Colonic mucosa (tissue), 4 donors: ENCODE measurements around the gene RYR1. TPM values are rescaled to one million over a fixed set of nuclear protein-coding genes. Genes with fewer than 3 reads are reported as not detected.
A peak's percentile ranks its signal among the peaks of the same experiment; 100 is the strongest.

ENCODE experiments used
- DNase-seq: peaks from one replicate; pipeline ENCODE4 v3.0.0-alpha.2; 2020
- H3K27ac ChIP-seq: fragments of 200-600 bp; one replicate; pipeline ENCODE4 v1.8.0; 2021
- H3K27me3 ChIP-seq: fragments of 200-600 bp; one replicate; pipeline ENCODE4 v1.8.0; 2021
- H3K36me3 ChIP-seq: fragments of 200-600 bp; one replicate; pipeline ENCODE4 v1.8.0; 2021
- H3K4me1 ChIP-seq: fragments of 200-600 bp; one replicate; pipeline ENCODE4 v1.8.0; 2021; ENCODE audit warnings: mild to moderate bottlenecking
- H3K4me3 ChIP-seq: fragments of 200-600 bp; one replicate; pipeline ENCODE4 v1.8.0; 2021
- H3K9ac ChIP-seq, 2 donors: one replicate each; pipeline ENCODE4 v1.7.0; 2013; ENCODE audit warnings: control low read depth in 2 of 2, low read depth in 2 of 2, low read length in 2 of 2
- H3K9me3 ChIP-seq: fragments of 200-600 bp; one replicate; pipeline ENCODE4 v1.8.0; 2021
- CTCF ChIP-seq: fragments of 200-600 bp; IDR thresholded peaks from one replicate; pipeline ENCODE4 v1.8.0; 2022; ENCODE audit warnings: antibody characterized with exemption, mild to moderate bottlenecking
- intact Hi-C: fragments of 100-400 bp; cut with DNase I; formaldehyde crosslinking; loops from one replicate; pipeline ENCODE4 v1.14.1; 2022
- total RNA-seq, 2 donors: library from RNA; stranded (reverse); fragmentation: NEBNext Ultra II Directional in 1 of 2; extraction: Animal tissue kit (Norgen Biotek cat#: 25700) in 1 of 2; gene quantifications; one replicate each; pipeline ENCODE4 v1.2.1, GENCODE V29; 2021
- donor health status: healthy.
- donor health status: DM: no; HTN: no; CAD: no.
- donor health status: DM: no; HTN: no; CAD: no.

RYR1 gene
- total RNA-seq, 2 donors from 2014 or later, result 0.64 to 0.89 TPM

- H3K27ac ChIP-seq, result no peak overlapping the region
- intact Hi-C loops, result no loop called here
- no peak overlapping the region for H3K4me3 ChIP-seq
- H3K27me3 ChIP-seq, result no peaks in the 10 kb centered on the region
- no peaks in the 10 kb centered on the region for H3K36me3 ChIP-seq
- no peak overlapping the region for H3K9ac ChIP-seq
- no peak for TF ChIP-seq CTCF
- DNase-seq, result no peak
- no peaks in the 10 kb centered on the region for H3K9me3 ChIP-seq
- H3K4me1 ChIP-seq, result no peaks in the 10 kb centered on the region
These were observed 105.5 kb downstream of the RYR1 start for GRCh38 chr19:38538793-38539528.

- Histone ChIP-seq H3K4me1 (no peaks in the 10 kb centered on the region), H3K9ac (no peak overlapping the region), H3K27me3 (no peaks in the 10 kb centered on the region), H3K36me3 (no peaks in the 10 kb centered on the region), H3K4me3 (no peak overlapping the region), H3K9me3 (no peaks in the 10 kb centered on the region), H3K27ac (no peak overlapping the region)
- TF ChIP-seq CTCF, result no peak
- DNase-seq, result no peak
- intact Hi-C loops, result loop anchor here (10.0 kb wide), 3 partner anchors 85 to 415 kb away; no protein-coding TSS in a partner anchor
These were observed 106.3 kb downstream of the RYR1 start for GRCh38 chr19:38539751-38540150.

GRCh38 chr19:38542040-38542439 is 108.5 kb downstream of the RYR1 start:
- TF ChIP-seq CTCF, result no peak
- Histone ChIP-seq H3K4me1 (no peaks in the 10 kb centered on the region), H3K4me3 (no peak overlapping the region), H3K27me3 (no peaks in the 10 kb centered on the region), H3K36me3 (no peaks in the 10 kb centered on the region), H3K27ac (no peak overlapping the region), H3K9me3 (no peaks in the 10 kb centered on the region), H3K9ac (no peak overlapping the region)
- DNase-seq, result no peak
- intact Hi-C loops, result loop anchor here (10.0 kb wide), 3 partner anchors 83 to 413 kb away; no protein-coding TSS in a partner anchor

GRCh38 chr19:38543286-38543806 is 109.9 kb downstream of the RYR1 start:
- Histone ChIP-seq H3K27ac (no peak overlapping the region), H3K36me3 (no peaks in the 10 kb centered on the region), H3K4me3 (no peak overlapping the region), H3K27me3 (no peaks in the 10 kb centered on the region), H3K9me3 (no peaks in the 10 kb centered on the region), H3K9ac (no peak overlapping the region), H3K4me1 (no peaks in the 10 kb centered on the region)
- no peak for TF ChIP-seq CTCF
- DNase-seq, result no peak
- intact Hi-C loops, result loop anchor here (10.0 kb wide), 3 partner anchors 81 to 411 kb away; no protein-coding TSS in a partner anchor

- H3K4me1 ChIP-seq, result no peaks in the 10 kb centered on the region
- no peaks in the 10 kb centered on the region for H3K36me3 ChIP-seq
- no peak overlapping the region for H3K9ac ChIP-seq
- DNase-seq, result peak; percentile 40
- H3K9me3 ChIP-seq, result no peaks in the 10 kb centered on the region
- TF ChIP-seq CTCF, result no peak
- intact Hi-C loops, result loop anchor here (10.0 kb wide), 3 partner anchors 81 to 411 kb away; no protein-coding TSS in a partner anchor
- H3K27me3 ChIP-seq, result no peaks in the 10 kb centered on the region
- H3K27ac ChIP-seq, result no peak overlapping the region
- H3K4me3 ChIP-seq, result no peak overlapping the region
These were observed 110.5 kb downstream of the RYR1 start for GRCh38 chr19:38543807-38544568.
